ENCODE data around the gene LTBP1.

DNA sequence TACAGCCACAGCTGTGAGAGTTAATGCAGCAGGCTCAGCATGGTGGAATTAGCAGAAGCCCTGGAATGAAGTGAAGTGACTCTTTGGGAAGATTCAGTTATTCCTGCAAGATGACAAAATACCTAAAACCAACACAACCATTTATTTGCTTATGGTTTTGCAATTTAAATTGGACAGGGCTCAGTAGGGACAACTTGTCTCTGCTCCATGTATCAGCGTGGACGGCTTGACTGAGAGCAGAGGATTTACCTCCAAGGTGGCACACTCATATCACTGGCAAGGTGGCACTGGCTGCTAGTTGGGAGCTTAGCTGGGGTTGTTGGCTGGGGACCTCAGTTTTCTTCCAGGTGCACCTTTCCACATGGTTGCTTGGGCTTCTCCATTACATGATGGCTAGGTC, 58.3 kb downstream of the LTBP1 start:
- no peak for TF ChIP-seq EZH2 (IDR thresholded peaks at IDR 0.05; ENCODE audit: insufficient read depth, poor library complexity, severe bottlenecking)
- TF ChIP-seq EZH2phosphoT487 (IDR thresholded peaks at IDR 0.05; ENCODE audit: insufficient read depth, low read depth): no peak
